GM06990 (cell line): Measurements from ENCODE around the gene KRT78.

Experiments
- DNase-seq: peaks from one replicate; pipeline ENCODE4 v3.0.0-alpha.2; 2011; ENCODE audit not compliant: insufficient read length; ENCODE audit errors: extremely low read depth
- H3K27me3 ChIP-seq: replicated peaks from 2 replicates; pipeline ENCODE4 v1.6.0; 2011; ENCODE audit warnings: low read length; ENCODE audit not compliant: control insufficient read depth, insufficient read depth
- H3K36me3 ChIP-seq: 2 replicates; pipeline ENCODE4 v1.5.1; 2011; ENCODE audit warnings: low read length; ENCODE audit not compliant: control insufficient read depth, insufficient read depth
- H3K4me3 ChIP-seq: replicated peaks from 2 replicates; pipeline ENCODE4 v1.5.1; 2011; ENCODE audit warnings: low read depth, mild to moderate bottlenecking, control low read depth, low read length
- CTCF ChIP-seq: IDR thresholded peaks from 2 replicates; pipeline ENCODE4 v1.5.1; 2011; ENCODE audit warnings: low read length, control low read depth, mild to moderate bottlenecking, inconsistent platforms; ENCODE audit not compliant: insufficient read depth, poor library complexity, severe bottlenecking

KRT78 gene

GRCh38 chr12:52848661-52849255 is at the start of gene KRT78:
Gene KRT78, minus strand, starts transcription at chr12:52848994. Its CDS starts 64 bp downstream, at chr12:52848930.
- DNase-seq: no peak
- Histone ChIP-seq H3K36me3 (no peaks in the 10 kb centered on the region), H3K27me3 (no peaks in the 10 kb centered on the region; the same call in none of the 2 replicates), H3K4me3 (no peak within 1 kb of the TSS)
- TF ChIP-seq CTCF: no peak

- no peak for TF ChIP-seq CTCF
These were observed 47.7 kb upstream of the KRT78 start for GRCh38 chr12:52896190-52897100.

GRCh38 chr12:52895726-52896189 is 47.0 kb upstream of the KRT78 start:
- no peak overlapping the region for H3K4me3 ChIP-seq
- H3K27me3 ChIP-seq: no peaks in the 10 kb centered on the region
- no peak for DNase-seq
- H3K36me3 ChIP-seq: no peaks in the 10 kb centered on the region
- no peak for TF ChIP-seq CTCF

More at GRCh38 chr12:52896190-52897100, 47.7 kb upstream of the KRT78 start:
- Histone ChIP-seq H3K4me3 (no peak overlapping the region), H3K27me3 (no peaks in the 10 kb centered on the region), H3K36me3 (no peaks in the 10 kb centered on the region)
- DNase-seq: no peak

- no peak overlapping the region for H3K4me3 ChIP-seq
- no peak for TF ChIP-seq CTCF
- no peaks in the 10 kb centered on the region for H3K27me3 ChIP-seq
- no peaks in the 10 kb centered on the region for H3K36me3 ChIP-seq
- no peak for DNase-seq
These were observed 44.2 kb upstream of the KRT78 start for GRCh38 chr12:52892974-52893373.

- Histone ChIP-seq H3K27me3 (no peaks in the 10 kb centered on the region), H3K4me3 (no peak overlapping the region), H3K36me3 (no peaks in the 10 kb centered on the region)
- TF ChIP-seq CTCF: no peak
- DNase-seq: no peak
These were observed 43.5 kb upstream of the KRT78 start for GRCh38 chr12:52892207-52892852.
